ENCODE data around the gene HOXD12. TPM values are rescaled to one million over a fixed set of nuclear protein-coding genes. Genes with fewer than 3 reads are reported as not detected.

Gene HOXD12, protein sequence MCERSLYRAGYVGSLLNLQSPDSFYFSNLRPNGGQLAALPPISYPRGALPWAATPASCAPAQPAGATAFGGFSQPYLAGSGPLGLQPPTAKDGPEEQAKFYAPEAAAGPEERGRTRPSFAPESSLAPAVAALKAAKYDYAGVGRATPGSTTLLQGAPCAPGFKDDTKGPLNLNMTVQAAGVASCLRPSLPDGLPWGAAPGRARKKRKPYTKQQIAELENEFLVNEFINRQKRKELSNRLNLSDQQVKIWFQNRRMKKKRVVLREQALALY
- total RNA-seq: not detected

DNA sequence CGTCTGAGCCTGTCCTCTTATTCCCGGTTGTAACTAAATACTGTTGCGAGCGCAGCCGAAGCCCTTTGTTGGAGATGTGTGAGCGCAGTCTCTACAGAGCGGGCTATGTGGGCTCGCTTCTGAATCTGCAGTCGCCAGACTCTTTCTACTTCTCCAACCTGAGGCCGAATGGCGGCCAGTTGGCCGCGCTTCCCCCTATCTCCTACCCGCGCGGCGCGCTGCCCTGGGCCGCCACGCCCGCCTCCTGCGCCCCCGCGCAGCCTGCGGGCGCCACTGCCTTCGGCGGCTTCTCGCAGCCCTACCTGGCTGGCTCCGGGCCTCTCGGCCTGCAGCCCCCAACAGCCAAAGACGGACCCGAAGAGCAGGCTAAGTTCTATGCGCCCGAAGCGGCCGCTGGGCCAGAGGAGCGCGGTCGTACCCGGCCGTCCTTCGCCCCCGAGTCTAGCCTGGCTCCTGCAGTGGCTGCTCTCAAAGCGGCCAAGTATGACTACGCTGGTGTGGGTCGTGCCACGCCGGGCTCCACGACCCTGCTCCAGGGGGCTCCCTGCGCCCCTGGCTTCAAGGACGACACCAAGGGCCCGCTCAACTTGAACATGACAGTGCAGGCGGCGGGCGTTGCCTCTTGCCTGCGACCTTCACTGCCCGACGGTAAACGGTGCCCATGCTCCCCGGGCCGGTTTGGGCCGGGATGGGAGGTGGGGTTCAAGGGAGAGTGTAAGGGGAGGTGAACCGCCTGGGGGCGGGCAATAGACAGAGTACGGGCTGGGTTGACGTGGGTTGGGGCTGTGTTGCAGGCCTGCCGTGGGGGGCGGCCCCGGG is at the start of gene HOXD12:
HOXD12 (plus strand) TSS at position 68 of the 819 bp plus-strand sequence; CDS start at position 75, 7 bp downstream.

DNA sequence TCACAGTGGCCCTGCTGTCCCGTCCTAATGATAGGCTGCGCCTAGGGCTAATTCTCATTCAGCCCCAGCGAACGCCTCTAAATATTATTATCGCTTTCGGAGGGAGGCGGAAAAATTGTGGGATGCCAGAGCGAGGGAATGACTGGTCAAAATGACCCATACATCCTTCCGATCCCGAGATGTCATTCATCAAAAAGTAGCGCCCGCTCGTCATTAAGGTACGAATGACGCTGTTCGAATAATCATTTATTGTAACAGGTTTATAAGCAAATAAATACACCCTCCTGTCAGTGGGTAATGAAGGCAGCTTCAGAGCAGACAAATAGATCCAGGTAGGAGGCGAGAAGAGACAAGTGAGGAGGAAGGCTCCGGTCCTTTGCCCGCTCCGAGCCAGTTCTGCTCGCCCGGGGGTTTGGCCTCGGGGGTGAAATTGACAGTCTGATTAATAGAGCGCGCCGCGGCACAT is 15.8 kb upstream of the HOXD12 start, which contains the start of gene EVX2:
EVX2 (minus strand) TSS at position 167 of the 466 bp plus-strand sequence. CDS start 186 bp downstream, outside the sequence.

DNA sequence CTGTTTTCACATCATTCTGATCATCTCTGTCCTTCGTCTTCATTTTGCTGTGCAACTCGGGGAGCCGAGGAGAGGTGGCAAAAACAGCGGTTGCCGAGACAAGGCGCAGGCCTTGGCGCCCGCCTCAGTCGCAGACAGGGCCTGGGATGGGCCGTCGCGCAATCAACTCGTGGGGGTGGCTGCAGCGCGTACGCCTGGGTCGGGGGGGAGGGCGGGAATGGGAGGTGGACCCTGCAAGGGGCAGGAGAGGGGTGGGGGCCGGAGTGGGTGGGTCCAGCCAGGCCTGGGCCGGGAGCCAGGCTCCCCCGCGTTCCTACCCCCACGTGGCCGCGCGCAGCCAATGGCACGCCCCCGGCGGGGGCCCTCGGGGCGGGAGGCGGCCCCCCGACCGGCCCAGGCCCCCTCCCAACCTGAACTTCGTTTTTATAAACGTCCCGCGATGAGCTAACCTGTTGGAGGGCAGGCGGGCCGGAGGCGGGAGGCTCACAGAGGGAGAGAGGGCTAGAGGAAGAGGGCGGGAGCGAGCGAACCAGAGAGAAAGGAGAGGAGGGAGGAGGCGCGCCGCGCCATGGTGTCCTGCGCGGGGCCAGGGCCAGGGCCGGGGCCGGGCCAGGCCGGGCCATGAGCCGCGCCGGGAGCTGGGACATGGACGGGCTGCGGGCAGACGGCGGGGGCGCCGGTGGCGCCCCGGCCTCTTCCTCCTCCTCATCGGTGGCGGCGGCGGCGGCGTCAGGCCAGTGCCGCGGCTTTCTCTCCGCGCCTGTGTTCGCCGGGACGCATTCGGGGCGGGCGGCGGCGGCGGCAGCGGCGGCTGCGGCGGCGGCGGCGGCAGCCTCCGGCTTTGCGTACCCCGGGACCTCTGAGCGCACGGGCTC is 7.1 kb upstream of the HOXD12 start, which contains the start of gene HOXD13:
HOXD13 (plus strand) TSS at position 452 of the 875 bp plus-strand sequence; CDS start at position 622, 170 bp downstream.

DNA sequence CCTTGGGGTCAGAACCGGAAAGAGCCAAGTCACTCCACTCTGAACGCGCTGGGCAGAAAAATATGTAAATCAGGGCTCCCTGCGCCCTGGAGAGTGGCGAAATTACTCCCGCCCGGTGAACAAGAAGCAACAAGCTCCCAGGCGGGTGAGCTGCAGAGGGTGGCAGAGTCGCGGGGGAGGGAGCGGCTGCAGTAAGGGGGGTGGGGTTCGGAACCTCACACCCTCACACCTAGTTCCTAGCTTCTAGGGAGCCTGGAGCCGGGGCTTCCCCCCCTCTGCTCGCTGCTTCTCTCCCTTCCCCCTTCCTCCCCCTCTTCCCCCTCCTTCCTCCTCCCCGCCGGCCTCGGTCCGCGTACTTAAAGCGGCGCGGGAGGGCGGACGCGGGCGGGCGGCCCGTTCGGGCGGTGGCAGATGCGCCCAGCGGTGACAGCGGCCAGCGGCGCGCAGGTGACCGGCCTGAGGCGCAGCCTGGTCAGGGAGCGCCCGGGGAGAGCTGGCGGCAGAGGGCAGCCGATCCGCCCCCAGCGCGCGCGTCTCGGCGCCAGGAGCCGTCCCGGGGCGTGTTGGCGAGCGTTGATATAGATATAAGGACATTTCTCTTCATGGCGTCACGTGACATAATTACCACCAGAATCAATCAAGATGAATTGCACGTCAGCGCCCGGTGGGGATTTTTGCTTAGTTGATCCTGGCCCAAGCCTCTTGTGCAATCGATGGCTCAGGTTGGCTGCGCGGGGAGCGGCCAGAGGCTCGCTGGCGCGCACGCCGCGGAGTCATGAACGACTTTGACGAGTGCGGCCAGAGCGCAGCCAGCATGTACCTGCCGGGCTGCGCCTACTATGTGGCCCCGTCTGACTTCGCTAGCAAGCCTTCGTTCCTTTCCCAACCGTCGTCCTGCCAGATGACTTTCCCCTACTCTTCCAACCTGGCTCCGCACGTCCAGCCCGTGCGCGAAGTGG is 7.3 kb downstream of the HOXD12 start, which contains the start of gene HOXD11:
HOXD11 (plus strand) TSS at position 700 of the 959 bp plus-strand sequence; CDS start at position 776, 76 bp downstream.

DNA sequence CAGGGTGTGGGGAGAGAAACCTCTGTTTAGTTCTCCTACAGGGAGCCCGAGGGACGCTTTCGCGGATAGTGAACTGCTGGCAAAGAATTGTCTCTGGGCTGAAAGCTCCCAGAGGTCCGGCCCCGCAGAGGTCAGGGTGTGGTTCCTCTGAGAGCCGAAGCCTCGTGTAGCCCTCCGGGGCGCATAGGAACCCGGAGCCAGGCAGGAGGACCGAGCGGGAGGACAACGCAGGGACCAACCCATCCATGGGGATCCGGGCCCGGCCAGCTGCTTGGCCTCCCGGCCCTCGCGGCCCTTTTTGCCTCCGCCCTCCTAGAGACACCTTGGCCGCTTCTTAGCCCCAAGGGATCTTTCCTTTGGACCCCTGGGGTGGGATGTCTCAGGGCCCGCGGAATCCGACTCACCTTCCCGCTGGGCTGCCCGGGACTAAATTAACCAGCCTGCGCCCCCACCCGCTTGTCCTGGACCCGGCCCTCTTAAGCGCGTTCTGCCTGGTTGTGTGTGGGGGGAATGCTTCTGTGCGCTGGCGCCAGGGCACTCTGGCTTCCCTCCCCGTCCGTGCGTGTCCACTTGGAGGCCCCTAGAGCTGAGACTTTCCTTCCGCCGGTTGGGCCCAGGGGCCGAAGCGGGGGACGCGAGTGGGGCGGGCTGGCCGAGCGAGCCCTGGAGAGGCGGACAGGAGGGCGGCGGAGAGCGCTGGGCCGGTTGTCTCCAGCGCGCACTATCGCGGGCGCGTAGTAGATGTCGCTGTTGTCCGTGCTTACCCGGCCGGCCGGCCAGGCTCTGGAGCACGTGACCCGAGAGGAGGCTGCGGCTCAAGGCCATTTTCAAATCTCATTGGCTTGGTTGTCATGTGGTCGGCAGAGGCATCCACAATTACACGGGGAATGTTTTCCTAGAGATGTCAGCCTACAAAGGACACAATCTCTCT is 16.6 kb downstream of the HOXD12 start, which contains the start of gene HOXD10:
HOXD10 (plus strand) TSS at position 896 of the 931 bp plus-strand sequence. CDS start 56 bp downstream, outside the sequence.

DNA sequence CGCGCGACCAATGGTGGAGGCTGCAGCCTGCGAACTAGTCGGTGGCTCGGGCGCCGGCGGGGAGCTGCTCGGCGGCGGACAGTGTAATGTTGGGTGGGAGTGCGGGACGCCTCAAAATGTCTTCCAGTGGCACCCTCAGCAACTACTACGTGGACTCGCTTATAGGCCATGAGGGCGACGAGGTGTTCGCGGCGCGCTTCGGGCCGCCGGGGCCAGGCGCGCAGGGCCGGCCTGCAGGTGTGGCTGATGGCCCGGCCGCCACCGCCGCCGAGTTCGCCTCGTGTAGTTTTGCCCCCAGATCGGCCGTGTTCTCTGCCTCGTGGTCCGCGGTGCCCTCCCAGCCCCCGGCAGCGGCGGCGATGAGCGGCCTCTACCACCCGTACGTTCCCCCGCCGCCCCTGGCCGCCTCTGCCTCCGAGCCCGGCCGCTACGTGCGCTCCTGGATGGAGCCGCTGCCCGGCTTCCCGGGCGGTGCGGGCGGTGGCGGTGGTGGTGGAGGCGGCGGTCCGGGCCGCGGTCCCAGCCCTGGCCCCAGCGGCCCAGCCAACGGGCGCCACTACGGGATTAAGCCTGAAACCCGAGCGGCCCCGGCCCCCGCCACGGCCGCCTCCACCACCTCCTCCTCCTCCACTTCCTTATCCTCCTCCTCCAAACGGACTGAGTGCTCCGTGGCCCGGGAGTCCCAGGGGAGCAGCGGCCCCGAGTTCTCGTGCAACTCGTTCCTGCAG is 23.3 kb downstream of the HOXD12 start, which contains the start of gene HOXD9:
HOXD9 (plus strand) TSS at position 37 of the 728 bp plus-strand sequence; CDS start at position 87, 50 bp downstream.

DNA sequence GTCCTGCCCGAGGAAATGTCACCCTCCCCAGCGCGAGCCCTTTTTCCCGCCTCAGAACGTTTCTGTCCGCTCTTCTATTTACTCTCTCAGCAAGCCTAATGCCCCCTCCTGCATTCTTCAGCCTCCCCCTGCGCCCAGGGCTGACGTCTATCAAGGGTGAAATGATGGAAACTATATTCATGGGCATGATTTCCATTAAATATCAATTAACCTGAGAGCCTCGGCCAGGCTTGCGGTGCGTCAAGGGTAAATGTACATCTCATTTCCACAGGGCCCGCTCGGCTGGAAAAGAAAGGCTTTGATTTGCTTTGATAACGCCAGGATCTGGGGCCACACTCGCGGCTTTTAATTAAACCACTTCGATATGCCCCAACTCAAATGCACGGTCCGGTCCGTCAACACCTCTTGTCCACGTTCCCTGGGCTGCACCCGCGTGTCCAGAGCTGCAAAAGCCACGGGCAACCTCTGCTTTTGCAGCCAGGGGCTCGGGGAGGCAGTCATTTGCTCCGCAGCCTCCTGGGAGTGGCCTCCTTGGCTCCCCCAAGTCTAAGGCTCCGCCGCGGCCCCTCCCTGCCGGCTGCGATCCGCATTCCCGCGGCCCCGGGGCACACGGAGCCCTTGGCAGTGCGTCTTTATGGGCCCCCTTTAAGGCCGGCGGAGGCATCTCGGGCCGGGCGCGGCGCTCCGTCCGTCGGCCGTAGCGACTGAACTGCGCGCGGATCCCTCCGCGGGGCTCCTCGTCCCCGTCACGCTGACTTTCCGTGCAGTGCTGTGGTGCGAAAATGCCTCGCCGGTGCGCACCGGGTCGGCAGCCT is 29.6 kb downstream of the HOXD12 start, which contains the start of gene HOXD8:
HOXD8 (plus strand) TSS at position 724 of the 815 bp plus-strand sequence. CDS start 662 bp downstream, outside the sequence.

DNA sequence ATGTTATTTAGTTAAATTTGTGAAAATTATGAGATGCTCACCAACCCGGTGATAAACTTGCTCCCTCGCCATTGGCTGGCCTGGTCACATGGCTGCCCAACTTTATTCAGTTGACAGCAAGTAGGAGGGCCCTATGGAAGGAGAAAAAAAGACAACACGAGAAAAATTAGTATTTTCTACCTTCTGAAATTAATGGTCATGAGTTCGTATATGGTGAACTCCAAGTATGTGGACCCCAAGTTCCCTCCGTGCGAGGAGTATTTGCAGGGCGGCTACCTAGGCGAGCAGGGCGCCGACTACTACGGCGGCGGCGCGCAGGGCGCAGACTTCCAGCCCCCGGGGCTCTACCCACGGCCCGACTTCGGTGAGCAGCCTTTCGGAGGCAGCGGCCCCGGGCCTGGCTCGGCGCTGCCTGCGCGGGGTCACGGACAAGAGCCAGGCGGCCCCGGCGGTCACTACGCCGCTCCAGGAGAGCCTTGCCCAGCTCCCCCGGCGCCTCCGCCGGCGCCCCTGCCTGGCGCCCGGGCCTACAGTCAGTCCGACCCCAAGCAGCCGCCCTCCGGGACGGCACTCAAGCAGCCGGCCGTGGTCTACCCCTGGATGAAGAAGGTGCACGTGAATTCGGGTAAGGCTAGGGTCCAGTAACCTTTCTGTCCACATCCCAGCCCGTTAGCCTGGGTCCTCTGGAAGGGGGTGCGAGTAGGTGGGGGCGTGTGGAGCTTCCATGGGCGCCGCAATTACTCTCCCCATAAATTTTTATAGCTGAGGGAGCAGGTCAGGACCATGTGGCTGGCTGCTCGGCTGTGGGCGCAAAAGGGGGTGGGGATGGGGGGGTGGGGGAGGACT is 52.1 kb downstream of the HOXD12 start, which contains the start of gene HOXD4:
HOXD4 (plus strand) TSS at position 109 of the 846 bp plus-strand sequence; CDS start at position 193, 84 bp downstream.

Other genes with a start within 250 kb of the HOXD12 start
- 127 TPM for gene LNPK, start 97.5 kb upstream of the HOXD12 start, total RNA-seq
- gene EVX2, start 15.8 kb upstream of the HOXD12 start, total RNA-seq: not detected
- gene HOXD13, start 7.1 kb upstream of the HOXD12 start, total RNA-seq: not detected
- gene HOXD11, start 7.5 kb downstream of the HOXD12 start, total RNA-seq: not detected
- gene HOXD10, start 17.0 kb downstream of the HOXD12 start, total RNA-seq: 0.16 TPM
- gene HOXD9, start 22.9 kb downstream of the HOXD12 start, total RNA-seq: 1.0 TPM
- gene HOXD8, start 29.9 kb downstream of the HOXD12 start, total RNA-seq: 2.1 TPM
- gene HOXD4, start 51.8 kb downstream of the HOXD12 start, total RNA-seq: 0.33 TPM
- 3.0 TPM for gene HOXD3, start 57.5 kb downstream of the HOXD12 start, total RNA-seq
- gene HOXD1, start 88.9 kb downstream of the HOXD12 start, total RNA-seq: 0.27 TPM
- 29.2 TPM for gene MTX2, start 169.6 kb downstream of the HOXD12 start, total RNA-seq

Data from camera-type eye (tissue), 1 donor.